ENCODE data around the gene FCN2. TPM values are rescaled to one million over a fixed set of nuclear protein-coding genes. Genes with fewer than 3 reads are reported as not detected.
A peak's percentile ranks its signal among the peaks of the same experiment; 100 is the strongest.

Gene FCN2
- not detected for total RNA-seq

GRCh38 chr9:134880484-134881312 lies at the start of gene FCN2:
Gene FCN2, plus strand, starts transcription at chr9:134880810. Its CDS starts 12 bp downstream, at chr9:134880822.
- Histone ChIP-seq H3K9me3 (no peaks in the 10 kb centered on the region), H3K27me3 (peaks cover 0 to 19% (median 0%) of the 10 kb centered on the region in 4 donors), H3K4me3 (no peak within 1 kb of the TSS), H3K36me3 (no peaks in the 10 kb centered on the region), H3K27ac (replicated peaks in 1 of 4) (no peak within 1 kb of the TSS), H3K4me1 (no peaks in the 10 kb centered on the region)
- peak; percentile 90 for DNase-seq (ENCODE audit: extremely low spot score)
- 73% methylated on average over 12 of the region's 25 CpGs for WGBS
- intact Hi-C loops (cut with DNase I) = no loop called here
- no peak for TF ChIP-seq POLR2A (IDR thresholded peaks at IDR 0.05; ENCODE audit: low read depth)
- no peak for TF ChIP-seq CTCF (IDR thresholded peaks at IDR 0.05)
- TF ChIP-seq EP300 (IDR thresholded peaks at IDR 0.05) = no peak
- no peak for TF ChIP-seq POLR2AphosphoS5 (IDR thresholded peaks at IDR 0.05)

GRCh38 chr9:134830926-134831720 lies 49.5 kb upstream of the FCN2 start:
- Histone ChIP-seq H3K4me3 (no peak overlapping the region), H3K27me3 (no peaks in the 10 kb centered on the region), H3K27ac (replicated peaks in 1 of 4) (no peak overlapping the region), H3K36me3 (peaks cover 4 to 98% (median 62%) of the 10 kb centered on the region in 4 donors), H3K9me3 (no peaks in the 10 kb centered on the region), H3K4me1 (peaks cover 0 to 20% (median 8%) of the 10 kb centered on the region in 4 donors)
- DNase-seq (ENCODE audit: extremely low spot score) = no peak
- TF ChIP-seq CTCF (IDR thresholded peaks at IDR 0.05) (no peak), POLR2AphosphoS5 (IDR thresholded peaks at IDR 0.05) (no peak), POLR2A (IDR thresholded peaks at IDR 0.05; ENCODE audit: low read depth) (no peak), EP300 (IDR thresholded peaks at IDR 0.05) (no peak)
- intact Hi-C loops (cut with DNase I) = no loop called here
- 83% methylated on average over 18 of the region's 21 CpGs for WGBS

GRCh38 chr9:134832471-134832870 lies 48.1 kb upstream of the FCN2 start:
- TF ChIP-seq POLR2AphosphoS5 (IDR thresholded peaks at IDR 0.05) = no peak
- TF ChIP-seq CTCF (IDR thresholded peaks at IDR 0.05) = no peak
- no peak for TF ChIP-seq POLR2A (IDR thresholded peaks at IDR 0.05; ENCODE audit: low read depth)
- TF ChIP-seq EP300 (IDR thresholded peaks at IDR 0.05) = no peak
- intact Hi-C loops (cut with DNase I) = no loop called here
- peaks cover 4 to 100% (median 67%) of the 10 kb centered on the region in 4 donors for H3K36me3 ChIP-seq

GRCh38 chr9:134833294-134833880 lies 47.2 kb upstream of the FCN2 start:
- Histone ChIP-seq H3K27me3 (no peaks in the 10 kb centered on the region), H3K36me3 (peaks cover 4 to 100% (median 64%) of the 10 kb centered on the region in 4 donors), H3K27ac (replicated peaks in 1 of 4) (peak overlapping the region in 1 of 4 donors; percentile 8), H3K4me1 (peaks cover 0 to 20% (median 8%) of the 10 kb centered on the region in 4 donors), H3K4me3 (no peak overlapping the region), H3K9me3 (no peaks in the 10 kb centered on the region)
- intact Hi-C loops (cut with DNase I) = no loop called here
- no peak for DNase-seq (ENCODE audit: extremely low spot score)
- TF ChIP-seq CTCF (IDR thresholded peaks at IDR 0.05) = no peak
- TF ChIP-seq POLR2AphosphoS5 (IDR thresholded peaks at IDR 0.05) = no peak
- TF ChIP-seq POLR2A (IDR thresholded peaks at IDR 0.05; ENCODE audit: low read depth) = no peak
- no peak for TF ChIP-seq EP300 (IDR thresholded peaks at IDR 0.05)
- WGBS = 89% methylated on average over 10 of the region's 11 CpGs

More at GRCh38 chr9:134832471-134832870, 48.1 kb upstream of the FCN2 start:
- DNase-seq (ENCODE audit: extremely low spot score) = no peak
- Histone ChIP-seq H3K27me3 (no peaks in the 10 kb centered on the region), H3K4me3 (no peak overlapping the region), H3K9me3 (no peaks in the 10 kb centered on the region), H3K27ac (replicated peaks in 1 of 4) (no peak overlapping the region), H3K4me1 (peaks cover 0 to 20% (median 8%) of the 10 kb centered on the region in 4 donors)
- WGBS = 95% methylated on average over 14 of the region's 19 CpGs

Measured in esophagus muscularis mucosa (tissue), 4 donors.